NCI-H1048 (cell line): ENCODE results near the gene ATP1B3.
A peak's percentile ranks its signal among the peaks of the same experiment; 100 is the strongest.
"Not testable (repeated sequence)": the region's sequence is repeated elsewhere in the genome, so short reads cannot be mapped to it uniquely, and the experiment has no call there.

ENCODE experiments used
- DNase-seq: peaks from one replicate; lab custom pipeline; 2025; lab: John Stamatoyannopoulos, UW

The ATP1B3 gene

DNA sequence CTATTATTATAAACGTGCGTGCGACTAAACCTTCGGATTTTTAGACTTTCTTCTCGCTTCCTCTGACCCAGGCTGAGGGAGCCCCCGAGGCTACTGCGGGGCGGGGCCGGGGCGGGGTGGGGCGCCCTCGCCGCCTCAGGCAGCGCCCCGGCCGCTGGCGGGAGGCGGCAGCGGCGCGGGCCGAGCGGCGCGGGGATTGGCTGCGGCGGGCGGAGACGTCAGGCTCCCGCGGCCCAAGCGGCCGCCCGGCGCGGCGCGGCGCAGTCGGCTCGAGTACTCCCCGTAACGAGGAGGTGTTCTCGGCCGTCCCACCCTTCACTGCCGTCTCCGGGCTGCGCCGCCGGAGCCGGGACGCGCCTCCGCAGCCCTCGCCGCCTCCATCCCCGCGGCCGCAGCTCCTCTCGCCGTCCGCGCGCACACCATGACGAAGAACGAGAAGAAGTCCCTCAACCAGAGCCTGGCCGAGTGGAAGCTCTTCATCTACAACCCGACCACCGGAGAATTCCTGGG is at the start of gene ATP1B3:
ATP1B3 (plus strand) TSS at position 263 of the 510 bp plus-strand sequence; CDS start at position 422, 159 bp downstream.
- peak; percentile 20 for DNase-seq

DNA sequence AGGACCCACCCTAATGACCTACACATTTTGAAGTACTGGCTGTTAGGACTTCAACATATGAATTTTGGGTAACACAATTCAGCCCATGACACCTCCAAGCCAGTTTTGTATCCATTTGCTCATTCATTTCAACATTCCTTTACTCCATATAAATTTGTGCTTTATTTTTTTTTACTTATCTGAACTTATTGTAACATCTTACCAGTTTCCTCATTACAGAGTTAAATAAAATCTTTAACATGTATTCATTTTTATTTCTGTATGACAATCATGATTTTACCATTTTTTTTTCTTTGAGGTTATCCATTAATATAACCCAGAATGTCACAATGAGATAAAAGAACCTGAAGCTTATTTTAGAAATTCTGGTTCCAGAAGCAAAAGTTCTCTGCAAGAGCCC is 48.0 kb upstream of the ATP1B3 start:
- no peak for DNase-seq

DNA sequence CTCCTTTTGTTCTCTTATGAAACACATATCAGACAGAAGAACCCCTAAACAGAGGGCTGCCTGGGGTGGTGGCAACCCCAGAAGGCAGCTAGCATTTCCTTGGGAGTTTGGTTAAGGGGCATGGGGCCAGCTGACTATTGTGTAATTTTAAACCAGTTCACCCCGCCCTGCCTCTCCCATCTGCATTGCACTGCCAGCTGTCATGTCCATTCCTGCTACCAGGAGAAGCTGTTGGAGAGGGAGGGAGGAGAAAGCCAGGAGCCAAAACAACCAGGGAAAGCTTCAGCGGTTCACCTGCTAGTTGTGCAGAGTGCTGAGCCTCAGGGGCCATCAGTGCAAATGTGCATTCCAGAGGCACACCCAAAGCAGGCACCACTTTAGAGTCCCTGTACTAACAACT is 47.6 kb upstream of the ATP1B3 start:
- DNase-seq = no peak

DNA sequence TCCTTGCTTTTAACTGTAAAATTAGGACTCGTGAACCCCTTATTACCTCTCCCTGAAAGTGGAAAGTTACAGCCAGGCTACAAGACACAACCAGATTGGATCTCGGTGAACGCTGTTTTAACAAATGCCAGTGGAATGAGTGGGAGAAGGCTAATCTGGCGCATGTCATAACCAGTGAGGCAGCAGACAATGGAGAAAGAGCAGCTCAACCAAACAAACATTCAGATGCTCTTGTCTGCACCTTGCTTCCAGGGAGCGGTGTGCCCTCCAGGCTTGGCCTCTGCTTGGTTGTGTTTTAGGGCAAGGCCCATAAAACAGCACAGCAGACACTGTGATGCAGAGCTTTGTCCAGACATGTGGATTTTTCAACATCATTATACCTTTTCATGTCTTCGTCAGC is 45.9 kb upstream of the ATP1B3 start:
- DNase-seq = no peak

DNA sequence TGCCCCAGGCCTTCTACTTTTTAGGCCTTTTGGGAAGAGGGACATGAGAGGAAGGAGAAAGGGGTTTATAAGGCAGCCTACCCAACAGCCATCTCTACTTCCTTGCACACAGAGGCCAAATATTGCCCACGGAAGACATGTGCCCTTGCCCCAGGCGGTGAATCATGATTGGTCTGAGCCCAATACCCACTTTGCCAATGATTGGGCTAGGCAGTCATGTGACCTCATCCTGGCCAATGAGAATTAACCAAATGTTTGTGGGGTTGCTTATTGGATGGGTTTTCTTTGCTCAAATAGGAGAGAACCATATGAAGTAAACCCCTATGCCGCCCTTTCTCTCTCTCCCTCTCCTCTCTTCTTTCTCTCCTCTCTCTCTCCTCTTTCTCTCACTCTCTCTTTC is 42.2 kb upstream of the ATP1B3 start:
- DNase-seq = no peak

DNA sequence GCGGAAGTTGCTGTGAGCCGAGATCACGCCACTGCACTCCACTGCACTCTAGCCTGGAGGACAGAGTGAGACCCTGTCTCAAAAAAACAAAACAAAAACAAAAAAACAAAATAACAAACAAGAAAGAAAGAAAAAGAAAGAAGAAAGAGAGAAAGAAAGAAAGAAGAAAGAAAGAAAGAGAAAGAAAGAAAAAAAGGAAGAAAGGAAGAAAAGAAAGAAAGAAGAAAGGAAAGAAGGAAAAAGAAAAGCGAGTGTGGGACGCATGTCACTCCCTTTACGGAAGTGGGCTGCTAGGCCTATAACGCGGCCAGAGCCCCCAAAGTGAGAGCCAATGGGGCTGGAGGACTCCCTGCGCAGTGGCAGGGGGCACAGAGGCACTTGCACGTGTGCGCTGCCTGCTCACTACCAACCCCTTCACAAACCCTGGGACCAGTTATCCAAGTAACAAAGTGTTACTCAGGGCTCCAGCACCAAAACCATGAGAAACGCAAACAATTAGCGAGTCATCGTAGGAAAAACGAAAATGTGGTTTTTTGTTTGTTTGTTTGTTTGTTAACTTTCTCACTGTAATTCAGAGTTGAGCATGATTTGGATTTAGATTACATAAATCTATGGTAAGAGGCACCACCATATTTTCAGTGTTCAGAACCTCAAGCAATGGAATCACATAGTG is 40.8 kb upstream of the ATP1B3 start:
- no peak for DNase-seq

DNA sequence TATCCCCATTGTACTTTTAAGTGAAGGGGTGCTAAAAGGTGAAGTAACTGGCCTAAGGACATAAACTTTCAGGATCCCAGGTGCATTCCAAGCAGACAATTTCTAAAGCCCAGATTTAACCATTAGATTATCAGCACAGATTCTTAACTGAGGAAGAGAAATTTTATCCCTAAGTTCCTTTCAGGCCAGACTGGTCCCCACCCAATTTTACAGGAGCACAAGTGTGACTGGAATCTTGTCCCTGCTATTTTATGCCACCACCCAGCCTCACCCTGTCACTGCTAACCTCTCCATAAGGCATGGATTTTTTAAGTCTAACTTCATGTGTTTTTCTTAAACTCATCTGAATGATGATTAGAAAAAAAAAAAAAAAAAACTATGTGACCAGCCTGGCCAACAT is 37.1 kb upstream of the ATP1B3 start:
- DNase-seq = no peak

DNA sequence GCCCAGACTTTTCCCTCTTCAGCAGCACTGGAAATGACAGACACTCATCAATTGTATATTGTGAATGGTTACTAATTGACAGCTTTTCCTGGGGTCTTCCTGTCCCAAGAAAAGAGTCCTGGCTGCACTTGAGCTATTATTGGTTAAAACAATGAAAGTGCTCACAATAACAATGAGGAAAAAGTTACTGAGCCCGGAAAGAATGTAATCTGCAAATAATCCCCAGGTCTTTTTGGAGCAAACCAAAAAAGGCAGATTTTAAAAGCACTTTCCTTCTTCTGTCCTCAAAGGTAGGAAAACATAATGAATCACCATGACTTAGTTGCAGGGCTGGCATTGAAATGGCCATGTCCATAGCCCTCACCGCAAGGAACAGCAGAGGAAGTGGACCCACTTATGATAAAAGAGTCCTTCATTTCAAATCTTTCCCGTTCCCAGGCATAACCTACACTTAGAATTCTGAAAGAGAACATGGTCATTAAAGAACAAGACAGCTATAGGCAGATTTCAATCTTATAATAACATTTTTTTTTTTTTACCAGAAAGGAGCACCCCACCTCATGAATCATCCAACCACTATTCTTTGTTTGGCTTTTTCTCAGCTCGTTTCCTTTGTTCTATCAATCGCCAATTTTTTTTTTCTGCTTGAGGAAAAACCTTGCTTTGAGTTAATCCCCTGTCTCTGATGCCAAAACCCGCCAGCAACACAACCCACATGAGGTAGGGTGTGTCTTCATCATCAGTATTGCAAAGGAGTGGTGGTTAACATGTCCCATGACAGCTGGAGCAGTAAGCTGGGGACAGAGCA is 35.5 kb upstream of the ATP1B3 start:
- DNase-seq = no peak

DNA sequence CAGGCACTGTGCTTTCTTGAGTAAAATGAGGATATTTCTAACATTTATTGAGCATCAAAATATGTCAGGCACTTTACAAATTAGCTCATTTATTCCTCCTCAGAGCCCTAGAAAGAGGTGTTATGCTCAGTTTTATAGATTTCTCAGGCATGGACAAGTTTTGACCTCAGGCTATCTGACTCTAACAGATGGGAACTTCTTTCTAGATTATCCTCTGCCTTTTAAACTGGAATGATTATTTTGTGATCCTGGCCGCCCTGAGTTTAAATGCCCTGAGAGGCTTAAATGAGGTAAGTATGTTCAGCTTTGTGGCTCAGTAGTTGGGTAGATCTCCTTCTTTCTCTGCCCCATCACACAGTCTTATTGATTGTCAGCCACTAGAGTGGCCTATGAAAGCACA is 32.3 kb upstream of the ATP1B3 start:
- DNase-seq = no peak

DNA sequence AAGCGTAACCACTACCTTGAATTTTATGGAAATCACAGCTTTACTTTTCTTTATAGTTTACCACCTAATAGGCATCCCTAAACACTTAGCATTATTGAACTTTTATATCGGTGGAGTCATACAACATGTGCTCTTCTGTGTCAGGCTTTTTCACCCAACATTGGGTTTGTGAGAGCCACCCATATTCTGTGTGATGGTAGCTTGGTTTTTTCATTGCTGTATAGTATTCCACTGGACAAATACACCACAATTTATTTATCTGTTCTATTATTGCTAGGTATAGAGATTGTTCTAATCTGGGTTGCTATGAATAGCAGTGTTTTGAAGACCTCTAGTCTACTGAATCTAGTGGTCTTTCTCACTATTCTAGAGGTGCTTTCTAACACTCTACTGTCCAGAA is 31.6 kb upstream of the ATP1B3 start:
- no peak for DNase-seq

DNA sequence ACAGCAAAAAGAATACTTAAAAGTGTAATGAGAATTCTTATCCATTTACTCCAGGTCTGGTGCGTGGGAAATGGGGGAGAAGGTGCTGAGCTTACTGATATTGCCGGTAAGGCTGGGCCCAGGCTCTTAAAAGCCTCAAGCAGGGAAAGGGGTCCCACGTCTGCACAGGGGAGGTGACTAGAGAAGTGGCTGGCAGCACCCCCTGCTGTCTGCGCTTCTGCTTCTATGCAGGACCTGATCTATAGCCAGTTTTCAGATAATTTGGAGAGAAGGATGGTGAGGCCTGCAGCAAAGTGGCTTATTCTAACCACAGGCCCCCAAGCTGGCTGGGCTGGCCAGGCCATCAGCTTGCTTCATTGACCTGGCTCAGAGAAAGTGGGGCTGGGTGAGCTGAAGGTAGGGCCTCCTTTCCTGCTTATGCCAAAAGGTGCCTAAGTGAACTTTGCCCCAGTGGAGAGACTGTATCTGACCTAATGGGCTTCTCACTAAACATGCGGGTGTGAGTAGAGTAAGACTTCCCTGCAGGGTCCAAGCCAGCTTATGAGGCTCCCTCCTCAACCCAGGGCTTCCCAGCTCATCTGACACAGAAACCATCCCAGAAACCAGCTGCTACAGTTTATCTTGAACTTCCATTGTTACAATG is 30.9 kb upstream of the ATP1B3 start:
- no peak for DNase-seq

DNA sequence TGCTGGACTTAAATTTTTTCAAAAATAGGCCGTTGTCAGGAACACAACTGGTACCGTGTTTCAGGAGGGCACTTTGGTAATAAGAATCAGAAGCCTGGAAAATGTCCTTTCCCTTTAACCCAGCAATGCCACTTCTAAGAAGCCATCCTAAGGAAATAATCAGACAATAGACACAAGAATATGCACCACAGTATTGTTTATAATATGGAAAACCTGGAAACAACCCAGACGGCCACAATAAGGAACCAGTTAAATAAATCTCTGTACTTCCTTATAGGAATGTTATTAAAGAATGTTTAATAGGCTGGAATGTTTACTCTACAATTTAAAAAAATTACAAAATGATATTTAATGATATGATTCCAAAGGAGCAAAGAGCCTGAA is 30.4 kb upstream of the ATP1B3 start:
- no peak for DNase-seq

DNA sequence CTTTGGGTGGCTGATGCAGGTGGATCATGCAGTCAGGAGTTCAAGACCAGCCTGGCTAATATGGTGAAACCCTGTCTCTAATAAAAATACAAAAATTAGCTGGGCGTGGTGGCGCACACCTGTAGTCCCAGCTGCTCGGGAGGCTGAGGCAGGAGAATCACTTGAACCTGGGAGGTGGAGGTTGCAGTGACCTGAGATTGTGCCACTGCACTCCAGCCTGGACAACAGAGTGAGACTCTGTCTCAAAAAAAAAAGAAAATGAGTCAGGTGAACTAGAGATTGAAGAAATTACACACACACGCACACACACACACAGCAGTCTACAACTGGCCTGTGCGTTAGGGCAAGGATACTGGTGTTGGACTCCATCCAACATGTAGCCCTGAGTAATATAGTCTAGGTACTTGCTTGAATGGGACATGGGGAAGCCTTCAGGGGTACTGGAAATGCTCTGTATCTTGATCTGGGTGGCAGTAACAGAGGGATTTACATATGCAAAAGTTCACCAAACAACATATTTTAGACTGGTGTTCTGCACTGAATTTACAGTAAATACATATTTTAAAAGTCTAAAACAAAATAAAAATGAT is 28.2 kb upstream of the ATP1B3 start:
- not testable (repeated sequence) for DNase-seq

DNA sequence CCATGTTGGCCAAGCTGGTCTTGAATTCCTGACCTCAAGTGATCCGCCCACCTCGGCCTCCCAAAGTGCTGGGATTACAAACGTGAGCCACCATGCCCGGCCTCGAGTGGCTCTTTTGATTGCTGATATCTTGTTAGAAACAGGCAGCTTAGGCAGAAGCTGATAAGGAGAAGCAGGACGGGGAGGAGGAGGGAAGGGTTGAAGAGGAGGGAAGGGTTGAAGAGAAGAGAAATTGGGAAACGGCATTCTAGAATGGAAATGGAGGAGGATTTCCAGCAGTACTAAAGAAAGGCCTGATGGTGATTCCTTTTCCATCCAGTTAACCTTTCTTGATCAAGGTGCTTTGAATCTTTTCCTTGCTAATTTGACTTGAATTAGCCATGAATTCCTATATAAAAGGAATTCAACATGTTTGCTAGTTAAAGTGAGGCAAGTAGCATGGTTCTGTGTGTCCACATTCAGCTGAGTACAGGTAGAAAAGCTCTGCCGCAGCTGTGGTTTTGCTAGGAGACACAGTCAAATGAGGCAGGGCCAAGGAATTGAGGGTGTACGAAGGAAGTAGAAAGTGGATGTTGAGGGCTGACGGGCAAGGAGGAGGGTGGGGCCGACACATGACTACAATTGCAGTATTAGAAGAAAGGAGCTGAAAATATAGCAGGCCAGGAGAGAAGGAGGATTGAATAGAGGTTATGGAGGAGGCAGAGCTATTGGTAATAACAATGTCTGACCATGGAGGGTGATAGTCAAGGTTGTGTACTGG is 27.2 kb upstream of the ATP1B3 start:
- DNase-seq = no peak

DNA sequence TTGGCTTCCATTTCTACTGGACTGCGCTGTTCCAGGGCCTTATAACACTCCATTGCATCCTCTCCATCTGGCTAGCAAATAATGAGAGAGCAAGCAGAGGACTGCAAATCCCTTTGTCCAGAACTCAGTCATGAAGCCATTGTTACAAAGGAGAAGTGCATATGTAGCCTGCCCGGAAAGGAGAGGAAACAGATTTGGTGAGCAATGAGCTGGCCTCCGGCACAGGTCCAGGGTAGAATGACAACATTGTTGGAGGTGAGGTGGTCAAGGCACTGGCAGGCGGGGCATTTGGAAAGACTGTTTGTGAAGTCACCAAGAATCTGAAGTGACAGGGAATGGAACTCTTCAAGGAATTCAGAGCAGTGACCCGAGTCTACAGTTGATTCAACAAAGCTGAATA is 25.0 kb upstream of the ATP1B3 start:
- no peak for DNase-seq

DNA sequence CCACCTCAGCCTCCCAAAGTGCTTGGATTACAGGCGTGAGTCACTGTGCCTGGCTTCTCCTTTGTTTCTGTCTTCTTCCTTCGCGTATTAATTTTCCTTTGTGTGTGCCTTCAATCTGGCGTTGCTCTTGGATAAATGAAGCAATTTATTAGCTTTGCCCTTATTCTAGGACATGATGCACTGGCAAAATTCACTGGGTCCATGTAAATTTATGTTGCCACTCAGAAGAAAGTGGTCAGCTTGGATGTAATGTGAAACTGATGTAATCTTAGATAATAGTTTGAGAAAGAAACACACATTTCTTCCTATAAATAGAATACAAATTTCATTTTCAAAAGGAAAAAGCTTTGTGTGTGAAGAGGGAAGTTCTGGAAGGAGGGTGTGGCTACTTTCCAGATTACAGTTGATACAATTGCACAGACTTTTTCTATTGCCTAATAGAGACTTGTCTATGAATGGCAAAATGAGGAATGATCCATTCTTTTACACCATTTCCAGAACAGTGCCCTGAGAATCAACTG is 23.3 kb upstream of the ATP1B3 start:
- DNase-seq = no peak

DNA sequence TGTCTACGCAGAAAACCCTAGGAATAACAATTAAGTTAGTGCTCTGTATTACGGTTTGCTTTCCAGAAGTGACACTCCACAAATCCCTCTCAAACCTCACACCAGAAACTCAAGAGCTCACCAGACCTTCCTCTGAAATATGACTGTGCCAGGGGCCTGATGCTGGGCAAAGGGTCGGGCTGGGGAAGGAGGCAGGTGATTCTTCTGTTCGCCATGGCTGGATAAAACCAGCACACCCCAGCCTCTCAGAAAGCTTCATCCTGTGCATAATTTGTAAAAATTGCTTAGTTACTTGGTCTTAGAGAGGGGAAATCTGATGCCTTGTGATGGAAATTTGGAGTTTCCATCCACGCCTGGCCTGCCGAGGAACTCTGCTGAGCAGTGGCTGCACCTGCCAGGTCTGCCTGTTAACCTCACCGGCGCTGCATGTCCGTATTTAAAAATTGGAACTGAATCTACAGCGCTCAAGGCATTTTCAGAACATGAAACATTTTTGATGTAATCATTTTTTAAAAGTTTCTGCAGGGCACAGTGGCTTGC is 22.7 kb upstream of the ATP1B3 start:
- DNase-seq = no peak

DNA sequence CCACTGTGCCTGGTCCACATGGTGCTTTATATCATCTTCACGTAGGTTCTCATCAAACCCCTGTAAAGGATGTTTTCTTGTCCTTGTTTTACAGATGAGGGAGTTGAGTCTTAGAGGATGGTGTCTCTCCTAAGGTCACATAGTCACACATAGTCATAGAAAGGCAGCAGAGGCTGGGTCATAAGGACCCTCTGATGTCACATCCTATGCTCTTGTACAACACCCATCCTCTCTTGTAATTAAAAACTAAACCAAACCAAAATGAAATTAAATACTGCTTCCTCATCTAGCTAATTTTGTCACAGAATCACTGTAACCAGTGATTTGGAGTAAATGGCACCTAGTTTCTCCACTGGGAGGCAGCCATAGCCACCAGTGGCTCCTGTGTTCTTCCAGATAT is 21.8 kb upstream of the ATP1B3 start:
- DNase-seq = no peak

DNA sequence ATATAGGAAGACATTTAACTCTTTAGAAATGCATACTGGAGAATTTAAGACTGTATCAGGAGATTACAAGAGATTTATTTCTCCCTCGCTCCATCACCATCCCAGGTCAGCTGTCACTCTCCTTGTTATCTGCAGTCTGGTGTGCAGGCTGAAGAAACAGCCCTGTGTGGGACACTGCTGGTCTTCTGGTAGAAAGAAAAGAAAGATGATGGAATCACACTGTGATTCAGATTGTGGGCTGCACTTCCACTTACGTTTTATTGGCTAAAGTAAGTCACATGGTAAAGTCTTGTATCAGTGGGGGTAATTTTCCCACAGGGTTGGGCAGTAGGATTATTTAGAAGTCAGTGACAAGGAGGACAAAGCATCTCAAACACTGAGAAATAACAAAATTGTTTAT is 18.1 kb upstream of the ATP1B3 start:
- DNase-seq = no peak

DNA sequence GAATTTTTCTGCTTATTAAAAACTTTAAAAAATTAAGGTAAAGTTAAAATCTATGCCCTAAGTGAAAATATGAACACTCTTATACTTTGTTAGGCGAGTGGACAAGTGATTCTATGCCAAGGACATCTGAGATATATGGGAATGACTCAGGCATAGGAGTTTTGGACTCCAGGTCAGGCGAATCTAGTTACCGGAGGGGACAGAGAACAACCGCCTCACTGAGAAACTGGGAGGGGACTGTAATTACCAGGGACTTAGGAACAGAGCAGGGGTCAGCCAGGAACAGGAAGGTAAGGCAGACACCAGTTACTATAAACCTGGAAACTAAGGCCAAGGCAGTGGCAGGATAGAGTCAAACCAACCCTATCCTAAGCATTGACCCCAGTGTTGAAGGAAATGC is 16.8 kb upstream of the ATP1B3 start:
- no peak for DNase-seq

DNA sequence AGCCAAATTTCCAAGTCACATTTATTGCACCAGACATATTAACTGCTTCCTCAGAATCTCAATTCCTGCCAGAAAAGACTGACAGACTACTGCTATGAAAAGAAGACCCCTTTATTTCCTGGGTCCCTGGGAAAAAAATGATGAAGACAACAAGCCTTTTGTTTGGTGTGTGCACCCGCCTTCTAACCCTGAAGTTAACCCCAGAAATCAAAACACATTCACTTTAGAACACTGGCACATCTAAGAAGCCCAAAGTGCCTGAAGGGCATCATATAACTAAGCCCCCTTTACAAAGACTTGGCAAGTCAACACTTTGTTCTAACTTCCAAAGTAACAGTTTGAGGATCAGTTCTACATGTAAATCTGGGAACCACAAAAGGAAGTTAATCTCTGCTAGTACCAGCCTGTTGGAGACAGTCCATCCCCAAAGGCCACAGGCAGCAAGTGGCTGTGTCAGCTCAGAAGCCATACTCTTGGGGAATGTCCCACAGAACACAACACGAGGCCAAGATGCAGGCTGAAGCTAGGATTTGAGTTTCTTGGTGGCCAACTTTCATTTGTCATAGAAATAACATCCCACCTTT is 16.3 kb upstream of the ATP1B3 start:
- DNase-seq = no peak
